ENCODE data around the gene HAPLN3. TPM values are rescaled to one million over a fixed set of nuclear protein-coding genes. Genes with fewer than 3 reads are reported as not detected.

The HAPLN3 gene
- polyA plus RNA-seq, 1 of the 3 experiments (the other 2 are of a cell fraction): 9.7 TPM

GRCh38 chr15:88832820-88833730 lies 62.3 kb downstream of the HAPLN3 start:
- H3K79me2 ChIP-seq (ENCODE audit: insufficient read depth): no peaks in the 10 kb centered on the region
- no peaks in the 10 kb centered on the region for H4K20me1 ChIP-seq (ENCODE audit: insufficient read depth)
- 52% methylated on average over 9 of the region's 12 CpGs for WGBS (ENCODE audit: low lambda C conversion rate)
- no peak overlapping the region for H3K9ac ChIP-seq
- ChIA-PET CTCF (interaction anchor here (0.9 to 5.8 kb wide), 4 partner anchors 18 to 206 kb away, joined by 3 to 50 read pairs (median 4); no protein-coding TSS in a partner anchor), POLR2A (no interaction called here)
- H3F3A ChIP-seq (replicated peaks; ENCODE audit: insufficient read depth): no peaks in the 10 kb centered on the region
- H2AFZ ChIP-seq (ENCODE audit: low read depth): no peak overlapping the region
- no peaks in the 10 kb centered on the region for H3K9me3 ChIP-seq
- DNase-seq: no peak
- H3K27ac ChIP-seq (ENCODE audit: low read depth in 2 of 2, low read length in 1 of 2): no peak overlapping the region
- H3K9me2 ChIP-seq: no peaks in the 10 kb centered on the region
- H3K27me3 ChIP-seq (ENCODE audit: insufficient read depth): no peaks in the 10 kb centered on the region
- no peak overlapping the region for H3K4me2 ChIP-seq
- no peaks in the 10 kb centered on the region for H3K36me3 ChIP-seq (replicated peaks in 1 of 2; ENCODE audit: control insufficient read depth in 1 of 2, insufficient read depth in 2 of 2, low read length in 1 of 2)
- TF ChIP-seq USF2 (IDR thresholded peaks at IDR 0.05; ENCODE audit: borderline replicate concordance, low read depth, low read length) (no peak), MEF2A (IDR thresholded peaks at IDR 0.05; ENCODE audit: borderline replicate concordance, low read depth) (no peak), TCF12 (IDR thresholded peaks at IDR 0.05) (no peak), NFIC (IDR thresholded peaks at IDR 0.05; ENCODE audit: borderline replicate concordance) (no peak), YY1 (IDR thresholded peaks at IDR 0.05; ENCODE audit: low read depth) (no peak), RCOR1 (IDR thresholded peaks at IDR 0.05; ENCODE audit: low read length) (no peak), TAF1 (IDR thresholded peaks at IDR 0.05; ENCODE audit: borderline replicate concordance, low read depth, low read length) (no peak)
- H3K4me1 ChIP-seq (ENCODE audit: control insufficient read depth in 1 of 2, insufficient read depth in 2 of 2, low read depth in 1 of 2, low read length in 1 of 2): no peaks in the 10 kb centered on the region
- H3K4me3 ChIP-seq (ENCODE audit: low read depth in 2 of 2, low read length in 1 of 2): no peak overlapping the region

DNA sequence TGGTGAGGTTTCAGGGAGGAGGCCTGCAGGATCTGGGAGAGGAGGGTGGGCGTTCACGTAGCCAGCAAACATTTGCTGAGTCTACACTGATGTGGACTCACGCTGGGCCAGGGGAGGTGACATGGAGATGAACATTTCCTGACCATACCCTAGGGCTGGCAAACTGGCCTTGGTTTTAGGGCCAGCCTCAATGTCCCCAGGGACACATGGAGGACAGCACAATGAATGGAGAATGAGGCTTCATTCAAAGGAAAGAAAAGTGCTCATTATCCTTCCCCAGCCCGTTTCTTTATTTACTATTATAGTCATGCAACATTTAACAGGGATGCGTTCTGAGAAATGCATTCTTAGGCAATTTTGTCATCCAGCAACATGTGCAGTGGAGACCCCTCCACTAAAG lies 65.3 kb downstream of the HAPLN3 start:
- Histone ChIP-seq H4K20me1 (ENCODE audit: insufficient read depth) (no peaks in the 10 kb centered on the region), H3K27ac (ENCODE audit: low read depth in 2 of 2, low read length in 1 of 2) (no peak overlapping the region), H3K9ac (no peak overlapping the region), H3K4me3 (ENCODE audit: low read depth in 2 of 2, low read length in 1 of 2) (no peak overlapping the region), H3K4me2 (no peak overlapping the region), H3K79me2 (ENCODE audit: insufficient read depth) (no peaks in the 10 kb centered on the region), H3F3A (replicated peaks; ENCODE audit: insufficient read depth) (no peaks in the 10 kb centered on the region), H3K36me3 (replicated peaks in 1 of 2; ENCODE audit: control insufficient read depth in 1 of 2, insufficient read depth in 2 of 2, low read length in 1 of 2) (no peaks in the 10 kb centered on the region), H2AFZ (ENCODE audit: low read depth) (no peak overlapping the region), H3K9me2 (no peaks in the 10 kb centered on the region), H3K27me3 (ENCODE audit: insufficient read depth) (peaks cover 5% of the 10 kb centered on the region; the same call in 1 of the 2 replicates), H3K4me1 (ENCODE audit: control insufficient read depth in 1 of 2, insufficient read depth in 2 of 2, low read depth in 1 of 2, low read length in 1 of 2) (no peaks in the 10 kb centered on the region), H3K9me3 (no peaks in the 10 kb centered on the region)
- CTCF ChIA-PET: no interaction called here
- DNase-seq: no peak
- TF ChIP-seq CHD2 (IDR thresholded peaks at IDR 0.05; ENCODE audit: low read length, partially characterized antibody) (no peak), MAX (IDR thresholded peaks at IDR 0.05; ENCODE audit: low read depth) (no peak), FOSL2 (IDR thresholded peaks at IDR 0.05; ENCODE audit: borderline replicate concordance, low read depth) (no peak), REST (IDR thresholded peaks at IDR 0.05; ENCODE audit: low read depth, low read length) (no peak)
- WGBS (ENCODE audit: low lambda C conversion rate): 48% methylated on average over 4 of the region's 5 CpGs
- POLR2A ChIA-PET: no interaction called here

All from SK-N-SH (cell line).